Measurements from ENCODE around the gene PNCK. TPM values are rescaled to one million over a fixed set of nuclear protein-coding genes. Genes with fewer than 3 reads are reported as not detected.
A peak's percentile ranks its signal among the peaks of the same experiment; 100 is the strongest.

PNCK gene
- total and polyA plus RNA-seq, 2 of the 13 experiments (the other 11 are each of a cell fraction or from before 2014, with no cell fraction given) = 33.1 TPM; not detected in 1

DNA sequence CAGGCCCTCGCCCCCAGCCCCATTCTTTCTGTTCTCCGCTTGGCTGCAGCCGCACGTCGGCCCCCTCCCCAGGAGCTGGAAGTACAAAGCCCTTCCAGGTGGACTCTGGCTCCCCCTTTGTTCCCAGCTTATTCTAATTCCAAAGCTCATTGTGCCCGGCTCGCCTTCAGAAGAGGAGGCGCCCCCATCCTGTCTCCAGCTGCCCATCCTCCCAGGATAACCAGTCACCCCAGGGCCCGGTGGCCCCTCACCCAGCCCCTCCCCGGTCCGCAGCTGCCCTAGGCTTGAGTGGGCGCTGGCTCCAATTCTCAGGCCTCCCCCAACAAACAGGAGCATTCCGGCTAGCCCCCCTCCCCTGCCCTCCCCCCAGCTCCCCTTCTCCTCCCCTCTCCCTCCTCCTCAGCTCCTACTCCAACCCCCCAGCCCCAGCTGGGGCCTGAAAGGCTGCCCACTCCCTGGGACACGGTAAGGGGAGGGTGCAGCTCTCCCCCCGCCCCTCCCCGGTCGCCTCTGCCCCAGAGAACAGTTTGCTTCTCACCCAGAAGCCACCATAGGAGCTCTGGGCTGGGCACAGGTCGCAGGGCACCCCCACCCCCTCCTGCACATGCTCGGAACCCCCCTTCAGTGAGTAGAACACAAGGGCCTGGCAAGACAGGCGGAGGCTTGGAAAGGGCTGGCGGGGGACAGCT, 11.0 kb upstream of the PNCK start (continued):
- TF ChIP-seq, protein P1, sequence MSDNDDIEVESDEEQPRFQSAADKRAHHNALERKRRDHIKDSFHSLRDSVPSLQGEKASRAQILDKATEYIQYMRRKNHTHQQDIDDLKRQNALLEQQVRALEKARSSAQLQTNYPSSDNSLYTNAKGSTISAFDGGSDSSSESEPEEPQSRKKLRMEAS (IDR thresholded peaks at IDR 0.05) = peak; percentile 23; the same call in 1 of the 2 replicates
- TF ChIP-seq, protein P2, sequence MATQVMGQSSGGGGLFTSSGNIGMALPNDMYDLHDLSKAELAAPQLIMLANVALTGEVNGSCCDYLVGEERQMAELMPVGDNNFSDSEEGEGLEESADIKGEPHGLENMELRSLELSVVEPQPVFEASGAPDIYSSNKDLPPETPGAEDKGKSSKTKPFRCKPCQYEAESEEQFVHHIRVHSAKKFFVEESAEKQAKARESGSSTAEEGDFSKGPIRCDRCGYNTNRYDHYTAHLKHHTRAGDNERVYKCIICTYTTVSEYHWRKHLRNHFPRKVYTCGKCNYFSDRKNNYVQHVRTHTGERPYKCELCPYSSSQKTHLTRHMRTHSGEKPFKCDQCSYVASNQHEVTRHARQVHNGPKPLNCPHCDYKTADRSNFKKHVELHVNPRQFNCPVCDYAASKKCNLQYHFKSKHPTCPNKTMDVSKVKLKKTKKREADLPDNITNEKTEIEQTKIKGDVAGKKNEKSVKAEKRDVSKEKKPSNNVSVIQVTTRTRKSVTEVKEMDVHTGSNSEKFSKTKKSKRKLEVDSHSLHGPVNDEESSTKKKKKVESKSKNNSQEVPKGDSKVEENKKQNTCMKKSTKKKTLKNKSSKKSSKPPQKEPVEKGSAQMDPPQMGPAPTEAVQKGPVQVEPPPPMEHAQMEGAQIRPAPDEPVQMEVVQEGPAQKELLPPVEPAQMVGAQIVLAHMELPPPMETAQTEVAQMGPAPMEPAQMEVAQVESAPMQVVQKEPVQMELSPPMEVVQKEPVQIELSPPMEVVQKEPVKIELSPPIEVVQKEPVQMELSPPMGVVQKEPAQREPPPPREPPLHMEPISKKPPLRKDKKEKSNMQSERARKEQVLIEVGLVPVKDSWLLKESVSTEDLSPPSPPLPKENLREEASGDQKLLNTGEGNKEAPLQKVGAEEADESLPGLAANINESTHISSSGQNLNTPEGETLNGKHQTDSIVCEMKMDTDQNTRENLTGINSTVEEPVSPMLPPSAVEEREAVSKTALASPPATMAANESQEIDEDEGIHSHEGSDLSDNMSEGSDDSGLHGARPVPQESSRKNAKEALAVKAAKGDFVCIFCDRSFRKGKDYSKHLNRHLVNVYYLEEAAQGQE (IDR thresholded peaks at IDR 0.05; ENCODE audit: borderline replicate concordance in 1 of 2, low read depth in 1 of 2, low read length in 2 of 2) = no peak
- TF ChIP-seq ZBTB7A (CRISPR knock-in tag; IDR thresholded peaks at IDR 0.05) (peak; percentile 44; the same call in 1 of the 2 replicates), PITX1 (CRISPR knock-in tag; IDR thresholded peaks at IDR 0.05) (peak; percentile 38; the same call in 1 of the 2 replicates), CREM (IDR thresholded peaks at IDR 0.05) (0 out of 2 replicates have a peak, but pooled peaks have one; percentile 32), CREM (CRISPR knock-in tag; IDR thresholded peaks at IDR 0.05) (no peak), MBNL3 (CRISPR knock-in tag; conservative IDR thresholded peaks at IDR 0.05) (no peak), ZSCAN30 (CRISPR knock-in tag; IDR thresholded peaks at IDR 0.05) (no peak), TCF7 (IDR thresholded peaks at IDR 0.05; ENCODE audit: low read depth) (0 out of 2 replicates have a peak, but pooled peaks have one; percentile 28), POLR2AphosphoS5 (IDR thresholded peaks at IDR 0.05; ENCODE audit: low read depth, low read length) (peak; percentile 62), PHF5A (CRISPR knock-in tag; IDR thresholded peaks at IDR 0.05; ENCODE audit: low read depth, unreplicated experiment) (no peak), HNRNPL (IDR thresholded peaks at IDR 0.05; ENCODE audit: low read depth, low read length) (peak; percentile 72; the same call in 1 of the 2 replicates), KMT2B (CRISPR knock-in tag; IDR thresholded peaks at IDR 0.05) (no peak), SOX13 (IDR thresholded peaks at IDR 0.05) (peak; percentile 74), SOX13 (CRISPR knock-in tag; conservative IDR thresholded peaks at IDR 0.05 in 1 of 2, IDR thresholded peaks at IDR 0.05 in 1 of 2) (peak in 1 of 2 experiments; percentile 68; a peak in 2 of 4 replicates), ISL2 (CRISPR knock-in tag; IDR thresholded peaks at IDR 0.05) (no peak), MED1 (CRISPR knock-in tag; IDR thresholded peaks at IDR 0.05) (peak; percentile 74), SOX6 (IDR thresholded peaks at IDR 0.05) (no peak), SOX6 (CRISPR knock-in tag; IDR thresholded peaks at IDR 0.05) (peak; percentile 76)
- TF ChIP-seq, protein P3, sequence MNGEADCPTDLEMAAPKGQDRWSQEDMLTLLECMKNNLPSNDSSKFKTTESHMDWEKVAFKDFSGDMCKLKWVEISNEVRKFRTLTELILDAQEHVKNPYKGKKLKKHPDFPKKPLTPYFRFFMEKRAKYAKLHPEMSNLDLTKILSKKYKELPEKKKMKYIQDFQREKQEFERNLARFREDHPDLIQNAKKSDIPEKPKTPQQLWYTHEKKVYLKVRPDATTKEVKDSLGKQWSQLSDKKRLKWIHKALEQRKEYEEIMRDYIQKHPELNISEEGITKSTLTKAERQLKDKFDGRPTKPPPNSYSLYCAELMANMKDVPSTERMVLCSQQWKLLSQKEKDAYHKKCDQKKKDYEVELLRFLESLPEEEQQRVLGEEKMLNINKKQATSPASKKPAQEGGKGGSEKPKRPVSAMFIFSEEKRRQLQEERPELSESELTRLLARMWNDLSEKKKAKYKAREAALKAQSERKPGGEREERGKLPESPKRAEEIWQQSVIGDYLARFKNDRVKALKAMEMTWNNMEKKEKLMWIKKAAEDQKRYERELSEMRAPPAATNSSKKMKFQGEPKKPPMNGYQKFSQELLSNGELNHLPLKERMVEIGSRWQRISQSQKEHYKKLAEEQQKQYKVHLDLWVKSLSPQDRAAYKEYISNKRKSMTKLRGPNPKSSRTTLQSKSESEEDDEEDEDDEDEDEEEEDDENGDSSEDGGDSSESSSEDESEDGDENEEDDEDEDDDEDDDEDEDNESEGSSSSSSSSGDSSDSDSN (CRISPR knock-in tag; IDR thresholded peaks at IDR 0.05) = no peak
- TF ChIP-seq, protein P4, sequence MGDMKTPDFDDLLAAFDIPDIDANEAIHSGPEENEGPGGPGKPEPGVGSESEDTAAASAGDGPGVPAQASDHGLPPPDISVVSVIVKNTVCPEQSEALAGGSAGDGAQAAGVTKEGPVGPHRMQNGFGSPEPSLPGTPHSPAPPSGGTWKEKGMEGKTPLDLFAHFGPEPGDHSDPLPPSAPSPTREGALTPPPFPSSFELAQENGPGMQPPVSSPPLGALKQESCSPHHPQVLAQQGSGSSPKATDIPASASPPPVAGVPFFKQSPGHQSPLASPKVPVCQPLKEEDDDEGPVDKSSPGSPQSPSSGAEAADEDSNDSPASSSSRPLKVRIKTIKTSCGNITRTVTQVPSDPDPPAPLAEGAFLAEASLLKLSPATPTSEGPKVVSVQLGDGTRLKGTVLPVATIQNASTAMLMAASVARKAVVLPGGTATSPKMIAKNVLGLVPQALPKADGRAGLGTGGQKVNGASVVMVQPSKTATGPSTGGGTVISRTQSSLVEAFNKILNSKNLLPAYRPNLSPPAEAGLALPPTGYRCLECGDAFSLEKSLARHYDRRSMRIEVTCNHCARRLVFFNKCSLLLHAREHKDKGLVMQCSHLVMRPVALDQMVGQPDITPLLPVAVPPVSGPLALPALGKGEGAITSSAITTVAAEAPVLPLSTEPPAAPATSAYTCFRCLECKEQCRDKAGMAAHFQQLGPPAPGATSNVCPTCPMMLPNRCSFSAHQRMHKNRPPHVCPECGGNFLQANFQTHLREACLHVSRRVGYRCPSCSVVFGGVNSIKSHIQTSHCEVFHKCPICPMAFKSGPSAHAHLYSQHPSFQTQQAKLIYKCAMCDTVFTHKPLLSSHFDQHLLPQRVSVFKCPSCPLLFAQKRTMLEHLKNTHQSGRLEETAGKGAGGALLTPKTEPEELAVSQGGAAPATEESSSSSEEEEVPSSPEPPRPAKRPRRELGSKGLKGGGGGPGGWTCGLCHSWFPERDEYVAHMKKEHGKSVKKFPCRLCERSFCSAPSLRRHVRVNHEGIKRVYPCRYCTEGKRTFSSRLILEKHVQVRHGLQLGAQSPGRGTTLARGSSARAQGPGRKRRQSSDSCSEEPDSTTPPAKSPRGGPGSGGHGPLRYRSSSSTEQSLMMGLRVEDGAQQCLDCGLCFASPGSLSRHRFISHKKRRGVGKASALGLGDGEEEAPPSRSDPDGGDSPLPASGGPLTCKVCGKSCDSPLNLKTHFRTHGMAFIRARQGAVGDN (CRISPR knock-in tag; IDR thresholded peaks at IDR 0.05) = peak; percentile 68

All from HepG2 (cell line).